Panc1 (cell line): Measurements from ENCODE around the gene LRMDA. TPM values are rescaled to one million over a fixed set of nuclear protein-coding genes. Genes with fewer than 3 reads are reported as not detected.

Experiments
- ATAC-seq: fragments of 200-7000 bp; cut with Tn5 transposase; 2 replicates; pipeline ENCODE4 v1.9.1; 2020; ENCODE audit warnings: mild to moderate bottlenecking, moderate library complexity
- BruUV-seq: library from RNA; stranded (reverse); fragments of 400-500 nt; replicated peaks from 2 replicates; lab custom pipeline; 2021; lab: Mats Ljungman, UMichigan
- CTCF ChIA-PET: fragments of 300-600 bp; sonication (Branson Sonifier 250); formaldehyde crosslinking; loops from one replicate; lab custom pipeline; 2022; ENCODE audit warnings: antibody characterized with exemption; lab: Charles Lee
- POLR2A ChIA-PET: fragments of 300-600 bp; sonication (Branson Sonifier 250); formaldehyde crosslinking; loops from one replicate; lab custom pipeline; 2022; ENCODE audit warnings: antibody characterized with exemption; lab: Charles Lee
- DNase-seq: peaks from one replicate; pipeline ENCODE4 v3.0.0-alpha.2; 2010; ENCODE audit warnings: low read depth, low spot score
- H3K27ac ChIP-seq: 2 replicates; pipeline ENCODE4 v1.5.1; 2011; ENCODE audit warnings: mild to moderate bottlenecking, low read length, inconsistent platforms
- H3K27me3 ChIP-seq: fragments of 200-500 bp; sonication (Bioruptor generic); 2 replicates; pipeline ENCODE4 v1.6.0; 2014; ENCODE audit warnings: low read length, inconsistent platforms; ENCODE audit not compliant: control insufficient read depth, insufficient read depth
- H3K36me3 ChIP-seq: fragments of 200-500 bp; sonication (Bioruptor generic); 2 replicates; pipeline ENCODE4 v1.5.1; 2014; ENCODE audit warnings: inconsistent platforms, mild to moderate bottlenecking, low read length, moderate library complexity; ENCODE audit not compliant: control insufficient read depth, insufficient read depth
- H3K4me1 ChIP-seq: 2 replicates; pipeline ENCODE4 v1.5.1; 2011; ENCODE audit warnings: inconsistent platforms, mild to moderate bottlenecking, low read length, moderate library complexity; ENCODE audit not compliant: control insufficient read depth, insufficient read depth
- H3K4me3 ChIP-seq, 2 experiments: 2 replicates each; pipeline ENCODE4 v1.5.1; 2011 to 2012; ENCODE audit warnings: low read depth in 2 of 2, low read length in 2 of 2, mild to moderate bottlenecking in 2 of 2, inconsistent platforms in 1 of 2, moderate library complexity in 1 of 2
- H3K9me3 ChIP-seq: fragments of 200-500 bp; sonication (Bioruptor generic); 2 replicates; pipeline ENCODE4 v1.5.1; 2014; ENCODE audit warnings: low read depth, mild to moderate bottlenecking, inconsistent platforms, low read length, moderate library complexity; ENCODE audit not compliant: control insufficient read depth, insufficient read depth
- CTCF ChIP-seq: fragments of 450-650 bp; IDR thresholded peaks from 2 replicates; pipeline ENCODE4 v1.5.1; 2017; ENCODE audit warnings: mild to moderate bottlenecking
- POLR2AphosphoS5 ChIP-seq: IDR thresholded peaks from 2 replicates; pipeline ENCODE4 v1.6.1; 2012; ENCODE audit warnings: mild to moderate bottlenecking, low read depth, low read length, moderate library complexity
- REST ChIP-seq, 2 experiments: IDR thresholded peaks; 2 replicates each; pipeline ENCODE4 v1.6.1; 2011 to 2012; ENCODE audit warnings: low read depth in 2 of 2, control low read depth in 1 of 2, low read length in 1 of 2, mild to moderate bottlenecking in 1 of 2, moderate library complexity in 1 of 2; ENCODE audit not compliant: insufficient read depth in 1 of 2
- SIN3A ChIP-seq: IDR thresholded peaks from 2 replicates; pipeline ENCODE4 v1.6.1; 2012; ENCODE audit warnings: low read depth, mild to moderate bottlenecking, low read length, moderate library complexity, borderline replicate concordance; ENCODE audit not compliant: insufficient read depth
- TCF7L2 ChIP-seq: IDR thresholded peaks from 2 replicates; pipeline ENCODE4 v1.6.1; 2011; ENCODE audit warnings: mild to moderate bottlenecking, low read depth, low read length, inconsistent platforms
- in situ Hi-C: cut with HindIII; loops from 2 replicates; pipeline ENCODE4 v1.10.0; 2016; ENCODE audit warnings: low sequenced_read_pairs, low pct_unique_long_range_greater_than_20kb
- intact Hi-C: fragments of 100-400 bp; cut with micrococcal nuclease; formaldehyde crosslinking; loops from one replicate; pipeline ENCODE4 v1.10.0; 2022; ENCODE audit not compliant: unreplicated experiment
- total RNA-seq: library from RNA; stranded (reverse); gene quantifications from one replicate; pipeline ENCODE4 v1.2.1, GENCODE V29; 2021; ENCODE audit not compliant: unreplicated experiment

Gene LRMDA
- total RNA-seq, 1 experiment from 2014 or later: 1.2 TPM

GRCh38 chr10:75426880-75427279, 4.5 kb upstream of the LRMDA start:
- TF ChIP-seq CTCF: no peak
- TF ChIP-seq POLR2AphosphoS5: no peak
- no peak for TF ChIP-seq REST (IDR thresholded peaks at IDR 0.05; ENCODE audit: insufficient read depth in 1 of 2, low read depth in 2 of 2, low read length in 1 of 2)
- TF ChIP-seq TCF7L2: no peak
- no peak for TF ChIP-seq SIN3A
- H3K9me3 ChIP-seq: no peaks in the 10 kb centered on the region
- H3K4me3 ChIP-seq: no peak overlapping the region
- intact Hi-C loops (no loop called here), in situ Hi-C loops (no loop called here)
- no TSS peak for BruUV-seq
- CTCF ChIA-PET: no interaction called here
- no peak overlapping the region for H3K27ac ChIP-seq
- no peaks in the 10 kb centered on the region for H3K36me3 ChIP-seq
- H3K4me1 ChIP-seq: 0 out of 2 replicates have a peak, but pooled peaks cover 3% of the 10 kb centered on the region
- POLR2A ChIA-PET: no interaction called here
- DNase-seq (no peak), ATAC-seq (no peak)
- peaks cover 9% of the 10 kb centered on the region; the same call in 1 of the 2 replicates for H3K27me3 ChIP-seq

GRCh38 chr10:75427951-75428350, 3.5 kb upstream of the LRMDA start:
- no peak overlapping the region for H3K27ac ChIP-seq
- POLR2A ChIA-PET: no interaction called here
- intact Hi-C loops: no loop called here

More at GRCh38 chr10:75427951-75428350, 3.5 kb upstream of the LRMDA start:
- TF ChIP-seq SIN3A (no peak), CTCF (no peak), REST (IDR thresholded peaks at IDR 0.05; ENCODE audit: insufficient read depth in 1 of 2, low read depth in 2 of 2, low read length in 1 of 2) (no peak), POLR2AphosphoS5 (no peak)
- CTCF ChIA-PET: no interaction called here
- in situ Hi-C loops: no loop called here
- Histone ChIP-seq H3K4me1 (0 out of 2 replicates have a peak, but pooled peaks cover 3% of the 10 kb centered on the region), H3K4me3 (no peak overlapping the region), H3K36me3 (no peaks in the 10 kb centered on the region), H3K27me3 (peaks cover 17% of the 10 kb centered on the region), H3K9me3 (no peaks in the 10 kb centered on the region)
- ATAC-seq: no peak
- BruUV-seq: no TSS peak
- DNase-seq: no peak
